H1 (cell line): ENCODE results near the gene ARHGAP10. TPM values are rescaled to one million over a fixed set of nuclear protein-coding genes. Genes with fewer than 3 reads are reported as not detected.

Experiments
- CTCF ChIA-PET: fragments of 300-600 bp; sonication (Branson Sonifier 250); formaldehyde crosslinking; loops from one replicate; lab custom pipeline; 2021; ENCODE audit not compliant: partially characterized antibody; lab: Charles Lee
- POLR2A ChIA-PET: fragments of 300-600 bp; sonication (Branson Sonifier 250); formaldehyde crosslinking; loops from one replicate; lab custom pipeline; 2021; ENCODE audit warnings: inconsistent platforms; ENCODE audit not compliant: partially characterized antibody; lab: Charles Lee
- DNase-seq, 2 experiments: peaks; one replicate each; pipeline versions ENCODE4 v3.0.0 to v3.0.0-alpha.2; 2010 to 2022; ENCODE audit warnings: low spot score in 2 of 2, low read depth in 1 of 2, mixed read lengths in 1 of 2
- FAIRE-seq: peaks from 2 replicates; lab custom pipeline; 2011; peaks lifted over from hg19 to GRCh38; lab: Jason Lieb, UNC
- H2AFZ ChIP-seq: 2 replicates; pipeline ENCODE4 v1.8.1; 2012; ENCODE audit warnings: low read length, inconsistent platforms
- H2AK5ac ChIP-seq: 2 replicates; pipeline ENCODE4 v1.6.1; 2013; ENCODE audit warnings: low read depth, low read length
- H2BK120ac ChIP-seq: replicated peaks from 2 replicates; pipeline ENCODE3; 2013; ENCODE audit warnings: low read depth, low read length, inconsistent platforms
- H2BK12ac ChIP-seq: 2 replicates; pipeline ENCODE4 v1.6.1; 2013; ENCODE audit warnings: low read depth, low read length
- H2BK15ac ChIP-seq: 2 replicates; pipeline ENCODE4 v1.6.1; 2013; ENCODE audit warnings: low read length
- H2BK20ac ChIP-seq: 2 replicates; pipeline ENCODE4 v1.6.1; 2013; ENCODE audit warnings: low read length
- H2BK5ac ChIP-seq: 2 replicates; pipeline ENCODE4 v1.6.1; 2013; ENCODE audit warnings: low read depth, low read length
- H3K14ac ChIP-seq: 2 replicates; pipeline ENCODE4 v1.6.1; 2013; ENCODE audit warnings: inconsistent platforms; ENCODE audit not compliant: insufficient read length
- H3K18ac ChIP-seq: 2 replicates; pipeline ENCODE4 v1.6.1; 2013; ENCODE audit warnings: low read length; ENCODE audit errors: extremely low read depth
- H3K23ac ChIP-seq: 2 replicates; pipeline ENCODE4 v1.6.1; 2013; ENCODE audit warnings: inconsistent platforms; ENCODE audit not compliant: insufficient read length
- H3K23me2 ChIP-seq: 2 replicates; pipeline ENCODE4 v1.6.1; 2013; ENCODE audit warnings: low read depth, low read length
- H3K27ac ChIP-seq: 2 replicates; pipeline ENCODE4 v1.6.1; 2011; ENCODE audit warnings: low read depth, low read length, inconsistent platforms
- H3K27me3 ChIP-seq, 4 experiments: replicated peaks in 1 of 4; 1 replicate in 1 of 4; 2 replicates in 3 of 4; pipeline versions ENCODE4 v1.6.1 to v1.8.1; 2011 to 2013; ENCODE audit warnings: low read length in 3 of 4, mild to moderate bottlenecking in 3 of 4, inconsistent platforms in 2 of 4, mixed read lengths in 2 of 4, moderate library complexity in 1 of 4; ENCODE audit not compliant: control insufficient read depth in 3 of 4, insufficient read depth in 3 of 4; ENCODE audit errors: extremely low read depth in 1 of 4
- H3K36me3 ChIP-seq, 4 experiments: 2 replicates each; pipeline versions ENCODE4 v1.6.1 to v1.8.1; 2011 to 2013; ENCODE audit warnings: mild to moderate bottlenecking in 4 of 4, low read length in 3 of 4, moderate library complexity in 2 of 4, control low read depth in 1 of 4, inconsistent platforms in 1 of 4; ENCODE audit not compliant: insufficient read depth in 4 of 4, control insufficient read depth in 2 of 4
- H3K4ac ChIP-seq: replicated peaks from 2 replicates; pipeline ENCODE3; 2013; ENCODE audit warnings: low read length, low read depth, mixed read lengths, inconsistent platforms; ENCODE audit not compliant: insufficient read length
- H3K4me1 ChIP-seq, 4 experiments: replicated peaks in 1 of 4; 1 replicate in 1 of 4; 2 replicates in 3 of 4; pipeline versions ENCODE4 v1.6.1 to v1.8.1; 2011 to 2013; ENCODE audit warnings: low read length in 3 of 4, inconsistent platforms in 2 of 4, mixed read lengths in 1 of 4; ENCODE audit not compliant: insufficient read depth in 4 of 4, control insufficient read depth in 3 of 4
- H3K4me2 ChIP-seq, 2 experiments: 2 replicates each; pipeline versions ENCODE4 v1.6.1 to v1.8.1; 2011 to 2013; ENCODE audit warnings: low read depth in 2 of 2, low read length in 2 of 2, control low read depth in 1 of 2, inconsistent platforms in 1 of 2, mild to moderate bottlenecking in 1 of 2; ENCODE audit not compliant: insufficient read depth in 1 of 2
- H3K4me3 ChIP-seq, 4 experiments: fragments of 200-600, 300-600 bp in 1 of 4; sonication (generic), shearing (Covaris generic), sonication (Bioruptor Twin) in 1 of 4; 2 replicates each; pipeline versions ENCODE4 v1.5.1 to v1.8.1; 2011 to 2016; ENCODE audit warnings: low read length in 4 of 4, low read depth in 3 of 4, control low read depth in 2 of 4, inconsistent platforms in 2 of 4, mild to moderate bottlenecking in 2 of 4, mixed read lengths in 1 of 4, moderate library complexity in 1 of 4; ENCODE audit not compliant: insufficient read depth in 2 of 4; ENCODE audit errors: extremely low read depth in 1 of 4
- H3K56ac ChIP-seq: replicated peaks from 2 replicates; pipeline ENCODE3; 2013; ENCODE audit warnings: low read depth, mild to moderate bottlenecking, mixed read lengths, low read length, inconsistent platforms; ENCODE audit not compliant: insufficient read length
- H3K79me1 ChIP-seq: 2 replicates; pipeline ENCODE4 v1.6.1; 2013; ENCODE audit warnings: low read depth, low read length, control low read depth
- H3K79me2 ChIP-seq, 2 experiments: 2 replicates each; pipeline versions ENCODE4 v1.6.1 to v1.8.1; 2012 to 2013; ENCODE audit warnings: low read length in 2 of 2, mild to moderate bottlenecking in 2 of 2, inconsistent platforms in 1 of 2; ENCODE audit not compliant: insufficient read depth in 2 of 2, control insufficient read depth in 1 of 2
- H3K9ac ChIP-seq, 4 experiments: replicated peaks in 1 of 4; 1 replicate in 1 of 4; 2 replicates in 3 of 4; pipeline versions ENCODE4 v1.6.1 to v1.8.1; 2011 to 2013; ENCODE audit warnings: low read depth in 3 of 4, low read length in 3 of 4, control low read depth in 2 of 4, mild to moderate bottlenecking in 2 of 4, moderate library complexity in 2 of 4, inconsistent platforms in 1 of 4; ENCODE audit errors: extremely low read depth in 1 of 4
- H3K9me3 ChIP-seq, 2 experiments: 2 replicates each; pipeline versions ENCODE4 v1.6.1 to v1.8.1; 2012 to 2013; ENCODE audit warnings: mild to moderate bottlenecking in 2 of 2, moderate library complexity in 2 of 2, control low read depth in 1 of 2, inconsistent platforms in 1 of 2, low read depth in 1 of 2, low read length in 1 of 2, mixed read lengths in 1 of 2; ENCODE audit not compliant: insufficient read depth in 2 of 2
- H4K20me1 ChIP-seq, 2 experiments: replicated peaks in 1 of 2; 2 replicates each; pipeline versions ENCODE3 to v1.8.1; 2011 to 2013; ENCODE audit warnings: inconsistent platforms in 2 of 2, low read length in 2 of 2, mild to moderate bottlenecking in 1 of 2; ENCODE audit not compliant: insufficient read depth in 2 of 2, control insufficient read depth in 1 of 2
- H4K5ac ChIP-seq: 2 replicates; pipeline ENCODE4 v1.6.1; 2013; ENCODE audit warnings: low read length, low read depth, mixed read lengths, inconsistent platforms; ENCODE audit not compliant: insufficient read length
- H4K8ac ChIP-seq: 2 replicates; pipeline ENCODE4 v1.8.0; 2013; ENCODE audit warnings: mild to moderate bottlenecking, moderate library complexity, low read length, inconsistent platforms; ENCODE audit not compliant: insufficient read depth; ENCODE audit errors: extremely low read depth
- H4K91ac ChIP-seq: replicated peaks from 2 replicates; pipeline ENCODE3; 2013; ENCODE audit warnings: low read length, mixed read lengths, inconsistent platforms; ENCODE audit not compliant: insufficient read length
- ASH2L ChIP-seq: fragments of 200-600, 300-600 bp; sonication (generic); IDR thresholded peaks from one replicate; pipeline ENCODE4 v1.7.1; 2017; ENCODE audit warnings: low read length
- ATF2 ChIP-seq: IDR thresholded peaks from 2 replicates; pipeline ENCODE4 v1.6.1; 2012; ENCODE audit warnings: low read length, inconsistent platforms
- CEBPB ChIP-seq: IDR thresholded peaks from 2 replicates; pipeline ENCODE4 v1.6.1; 2012; ENCODE audit warnings: low read depth, low read length
- KDM1A ChIP-seq: fragments of 200-600, 300-600 bp; sonication (generic); IDR thresholded peaks from 2 replicates; pipeline ENCODE4 v1.7.1; 2016; ENCODE audit warnings: mild to moderate bottlenecking, low read length, borderline replicate concordance
- KDM4A ChIP-seq: IDR thresholded peaks from one replicate; pipeline ENCODE4 v1.7.1; 2012; ENCODE audit warnings: low read depth, mild to moderate bottlenecking, moderate library complexity, low read length, inconsistent platforms; ENCODE audit not compliant: severe bottlenecking
- KDM5A ChIP-seq: fragments of 200-600 bp; IDR thresholded peaks from 2 replicates; pipeline ENCODE4 v1.7.1; 2012; ENCODE audit warnings: mild to moderate bottlenecking, low read length, inconsistent platforms, mixed read lengths
- PHF8 ChIP-seq: fragments of 200-600 bp; sonication (generic); conservative IDR thresholded peaks from 2 replicates; pipeline ENCODE4 v1.7.1; 2012; ENCODE audit warnings: low read depth, mild to moderate bottlenecking, inconsistent platforms, low read length, moderate library complexity
- POLR2A ChIP-seq, 2 experiments: IDR thresholded peaks; 1 replicate in 1 of 2; 2 replicates in 1 of 2; pipeline ENCODE4 v1.6.1; 2011; ENCODE audit warnings: low read depth in 2 of 2, low read length in 2 of 2, mild to moderate bottlenecking in 2 of 2; ENCODE audit errors: control extremely low read depth in 1 of 2
- TAF1 ChIP-seq: IDR thresholded peaks from 2 replicates; pipeline ENCODE4 v1.6.1; 2011; ENCODE audit warnings: mild to moderate bottlenecking, low read depth, low read length
- WGBS, 2 experiments: shearing (Covaris generic) in 1 of 2; methylation state at CpG; one replicate each; pipeline versions ENCODE4 v1.1.6 to v1.1.7; 2013 to 2015; ENCODE audit warnings: low lambda C conversion rate in 2 of 2, mixed read lengths in 2 of 2, inconsistent platforms in 1 of 2, low coverage in 1 of 2, missing lambda C conversion rate in 1 of 2; ENCODE audit not compliant: insufficient replicate concordance in 2 of 2, insufficient coverage in 1 of 2, insufficient read length in 1 of 2; ENCODE audit errors: extremely low coverage in 1 of 2, missing lambda C conversion rate in 1 of 2; 5-methylcytosine and 5-hydroxymethylcytosine counted together
- polyA plus RNA-seq, 7 experiments: library from polyadenylated mRNA; depleted of rRNA in 3 of 7; stranded (reverse) in 5 of 7; unstranded in 2 of 7; fragments of >200 nt in 5 of 7; fragments of 200-250 nt in 2 of 7; gene quantifications; 1 replicate in 5 of 7; 2 replicates in 1 of 7; 4 replicates in 1 of 7; pipeline versions ENCODE4 v1.2.1 to v1.2.3, GENCODE V29; 2011 to 2013; ENCODE audit warnings: missing spikeins in 2 of 7, mixed read lengths in 2 of 7
- total RNA-seq: library from RNA; stranded (reverse); fragmentation: NEBNext Ultra II Directional; extraction: Animal tissue kit (Norgen Biotek cat#: 25700); gene quantifications from 2 replicates; pipeline ENCODE4 v1.2.1, GENCODE V29; 2021

ARHGAP10 gene
- total and polyA plus RNA-seq, 2 of the 8 experiments (the other 6 are each of a cell fraction or from before 2014, with no cell fraction given), result 3.7 to 6.1 TPM

- 93% methylated on average over 3 of the region's 3 CpGs; no CpG with 5 or more reads in 1 of the 2 experiments for WGBS, 2 experiments
- H4K91ac ChIP-seq, result no peak overlapping the region
- H3K14ac ChIP-seq, result no peak overlapping the region
- H2BK12ac ChIP-seq, result no peak overlapping the region
- no peak overlapping the region for H2BK120ac ChIP-seq
- no peak overlapping the region for H3K4ac ChIP-seq
- no peak overlapping the region for H3K4me3 ChIP-seq
- H3K27me3 ChIP-seq, result no peaks in the 10 kb centered on the region; a peak in 1 of 7 replicates
- H3K56ac ChIP-seq, result no peak overlapping the region
- ChIA-PET POLR2A (no interaction called here), CTCF (interaction anchor here (0.6 to 1.2 kb wide), 3 partner anchors 12 to 272 kb away, joined by 3 to 5 read pairs (median 3); no protein-coding TSS in a partner anchor)
- no peak overlapping the region for H2BK5ac ChIP-seq
- DNase-seq, result no peak
- H3K4me1 ChIP-seq, result no peaks in the 10 kb centered on the region
- H4K20me1 ChIP-seq, result no peaks in the 10 kb centered on the region
- H3K9me3 ChIP-seq, result no peaks in the 10 kb centered on the region
- no peak overlapping the region for H4K5ac ChIP-seq
- no peak overlapping the region for H2BK20ac ChIP-seq
- H3K79me2 ChIP-seq, result no peaks in the 10 kb centered on the region
- no peak overlapping the region for H3K18ac ChIP-seq
- H2AFZ ChIP-seq, result no peak overlapping the region
- no peak overlapping the region for H2AK5ac ChIP-seq
- no peak overlapping the region for H2BK15ac ChIP-seq
- no peak overlapping the region for H3K9ac ChIP-seq
- H3K4me2 ChIP-seq, result no peak overlapping the region
- H3K36me3 ChIP-seq, result no peaks in the 10 kb centered on the region
- H3K79me1 ChIP-seq, result no peaks in the 10 kb centered on the region
- H3K23ac ChIP-seq, result no peak overlapping the region
- no peak for FAIRE-seq
- H4K8ac ChIP-seq, result no peak overlapping the region
- H3K27ac ChIP-seq, result no peak overlapping the region
- H3K23me2 ChIP-seq, result no peaks in the 10 kb centered on the region
- no peak for TF ChIP-seq KDM5A
- no peak for TF ChIP-seq POLR2A (IDR thresholded peaks at IDR 0.05; ENCODE audit: control extremely low read depth in 1 of 2, low read depth in 2 of 2, low read length in 2 of 2)
- no peak for TF ChIP-seq ATF2
- TF ChIP-seq ASH2L, result no peak
- TF ChIP-seq KDM1A, result no peak
- TF ChIP-seq KDM4A, result no peak
- no peak for TF ChIP-seq TAF1
- TF ChIP-seq CEBPB, result no peak
- TF ChIP-seq PHF8, result no peak
These were observed 265.0 kb downstream of the ARHGAP10 start for GRCh38 chr4:147996859-147997258.
